Stomach (tissue), 9 donors: ENCODE results near the gene LARGE2. TPM values are rescaled to one million over a fixed set of nuclear protein-coding genes. Genes with fewer than 3 reads are reported as not detected.

Experiments used
- DNase-seq, 2 donors: peaks; one replicate each; pipeline versions ENCODE4 v3.0.0 to v3.0.0-alpha.2; 2013 to 2019
- H3K27ac ChIP-seq, 5 donors: fragments of 200-600 bp in 4 of 5; sonication (generic) in 4 of 5; one replicate each; pipeline ENCODE4 v1.5.1; 2013 to 2019; ENCODE audit warnings: mild to moderate bottlenecking in 1 of 5, moderate library complexity in 1 of 5
- H3K27me3 ChIP-seq, 3 donors: fragments of 200-600 bp; sonication (generic); one replicate each; pipeline ENCODE4 v1.5.1; 2017 to 2019; ENCODE audit warnings: mixed run types in 1 of 3
- H3K36me3 ChIP-seq, 4 donors: fragments of 200-600 bp; sonication (generic); 1 replicate in 3 of 4; 2 replicates in 1 of 4; pipeline ENCODE4 v1.5.1; 2016 to 2019
- H3K4me1 ChIP-seq, 4 donors: fragments of 200-600 bp; sonication (generic); one replicate each; pipeline ENCODE4 v1.5.1; 2016 to 2019
- H3K4me3 ChIP-seq, 4 donors: fragments of 200-600 bp; sonication (generic) in 3 of 4; one replicate each; pipeline ENCODE4 v1.5.1; 2016 to 2019; ENCODE audit warnings: mild to moderate bottlenecking in 1 of 4
- H3K9me3 ChIP-seq, 4 donors: fragments of 200-600 bp; sonication (generic); one replicate each; pipeline ENCODE4 v1.5.1; 2016 to 2019
- EP300 ChIP-seq: sonication (generic); formaldehyde crosslinking; IDR thresholded peaks from one replicate; pipeline ENCODE4 v1.6.1; 2017; ENCODE audit warnings: antibody characterized with exemption
- POLR2A ChIP-seq, 4 donors: fragments of 450-650 bp; IDR thresholded peaks; one replicate each; pipeline ENCODE4 v1.6.1; 2016; ENCODE audit warnings: antibody characterized with exemption in 4 of 4, control low read depth in 2 of 4, mild to moderate bottlenecking in 1 of 4, moderate library complexity in 1 of 4
- POLR2AphosphoS5 ChIP-seq, 3 donors: sonication (generic); formaldehyde crosslinking; IDR thresholded peaks; one replicate each; pipeline ENCODE4 v1.6.1; 2016; ENCODE audit warnings: antibody characterized with exemption in 3 of 3
- WGBS, 5 donors: extraction: QIAGEN DNeasy Blood & Tissue Kit in 3 of 5; methylation state at CpG; one replicate each; pipeline versions ENCODE4 v1.1.5 to v1.1.7; 2013 to 2018; 5-methylcytosine and 5-hydroxymethylcytosine counted together
- intact Hi-C: fragments of 100-400 bp; cut with DNase I; formaldehyde crosslinking; loops from one replicate; pipeline ENCODE4 v1.15.1; 2023; ENCODE audit warnings: low total_unique reads
- polyA plus RNA-seq, 3 donors: library from polyadenylated mRNA; stranded (reverse); fragments of 200-250 nt; gene quantifications; one replicate each; pipeline ENCODE4 v1.2.3, GENCODE V29; 2013
- total RNA-seq, 5 donors: library from RNA; depleted of rRNA; stranded (reverse); fragments of >200 nt; gene quantifications; one replicate each; pipeline versions ENCODE4 v1.1.0 to v1.2.3, GENCODE V29; 2014 to 2016
- TF ChIP-seq, protein P1 (sequence below), 7 experiments: fragments of 450-650 bp in 4 of 7; fragments of 200-600 bp in 3 of 7; sonication (generic) in 3 of 7; IDR thresholded peaks; one replicate each; pipeline ENCODE4 v1.5.1; 2016 to 2019; ENCODE audit warnings: antibody characterized with exemption in 7 of 7, control low read depth in 2 of 7, mild to moderate bottlenecking in 1 of 7
- donor health status: healthy with polysubstance abuse.
- donor health status: Bipolar disorder and iron deficiency.
- donor health status: healthy.

LARGE2 gene
- total and polyA plus RNA-seq, 8 donors: 4.2 to 45.1 (median 12.5) TPM; not detected in 2

DNA sequence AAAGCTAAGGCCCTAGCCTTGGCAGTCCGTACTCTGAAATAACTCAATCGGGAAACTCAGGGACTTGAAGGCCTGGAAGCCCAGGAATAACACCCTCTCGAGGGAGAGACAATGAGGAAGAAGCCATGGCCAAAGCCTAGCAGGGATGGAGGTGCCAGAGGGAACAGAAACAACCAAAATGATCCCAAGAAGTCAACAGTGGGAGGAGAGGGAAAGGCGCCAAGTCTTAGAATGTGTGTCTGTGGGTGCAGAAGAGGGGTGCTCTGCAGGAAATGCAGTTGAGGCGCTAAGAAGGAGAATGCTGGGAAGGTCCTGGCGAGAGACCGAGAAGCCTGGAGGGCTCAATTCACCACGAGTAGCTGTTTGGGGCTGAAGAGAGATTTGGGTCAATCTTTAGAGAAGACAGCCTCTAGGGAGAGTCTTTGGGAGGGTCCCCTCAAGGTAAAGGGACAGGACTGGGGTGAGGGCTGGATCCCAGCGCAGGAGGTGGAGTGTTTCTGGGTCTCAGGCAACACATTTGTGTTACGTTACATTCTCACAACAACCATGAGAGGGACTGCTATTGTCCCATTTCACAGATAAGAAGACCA lies 37.8 kb upstream of the LARGE2 start:
- Histone ChIP-seq H3K36me3 (peaks cover 28 to 40% (median 32%) of the 10 kb centered on the region in 4 donors), H3K27ac (no peak overlapping the region), H3K4me1 (peaks cover 8 to 37% (median 12%) of the 10 kb centered on the region in 4 donors), H3K27me3 (peaks cover 0 to 10% (median 0%) of the 10 kb centered on the region in 3 donors), H3K9me3 (no peaks in the 10 kb centered on the region), H3K4me3 (peak overlapping the region in 1 of 4 donors; percentile 61)
- intact Hi-C loops: no loop called here
- TF ChIP-seq, protein P1, sequence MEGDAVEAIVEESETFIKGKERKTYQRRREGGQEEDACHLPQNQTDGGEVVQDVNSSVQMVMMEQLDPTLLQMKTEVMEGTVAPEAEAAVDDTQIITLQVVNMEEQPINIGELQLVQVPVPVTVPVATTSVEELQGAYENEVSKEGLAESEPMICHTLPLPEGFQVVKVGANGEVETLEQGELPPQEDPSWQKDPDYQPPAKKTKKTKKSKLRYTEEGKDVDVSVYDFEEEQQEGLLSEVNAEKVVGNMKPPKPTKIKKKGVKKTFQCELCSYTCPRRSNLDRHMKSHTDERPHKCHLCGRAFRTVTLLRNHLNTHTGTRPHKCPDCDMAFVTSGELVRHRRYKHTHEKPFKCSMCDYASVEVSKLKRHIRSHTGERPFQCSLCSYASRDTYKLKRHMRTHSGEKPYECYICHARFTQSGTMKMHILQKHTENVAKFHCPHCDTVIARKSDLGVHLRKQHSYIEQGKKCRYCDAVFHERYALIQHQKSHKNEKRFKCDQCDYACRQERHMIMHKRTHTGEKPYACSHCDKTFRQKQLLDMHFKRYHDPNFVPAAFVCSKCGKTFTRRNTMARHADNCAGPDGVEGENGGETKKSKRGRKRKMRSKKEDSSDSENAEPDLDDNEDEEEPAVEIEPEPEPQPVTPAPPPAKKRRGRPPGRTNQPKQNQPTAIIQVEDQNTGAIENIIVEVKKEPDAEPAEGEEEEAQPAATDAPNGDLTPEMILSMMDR (IDR thresholded peaks at IDR 0.05): no peak
- no peak for TF ChIP-seq EP300
- TF ChIP-seq POLR2A (IDR thresholded peaks at IDR 0.05): no peak
- TF ChIP-seq POLR2AphosphoS5 (IDR thresholded peaks at IDR 0.05): no peak
- no peak for DNase-seq
- WGBS, 5 donors: 80 to 88% (median 88%) methylated on average over 10 of the region's 10 CpGs

DNA sequence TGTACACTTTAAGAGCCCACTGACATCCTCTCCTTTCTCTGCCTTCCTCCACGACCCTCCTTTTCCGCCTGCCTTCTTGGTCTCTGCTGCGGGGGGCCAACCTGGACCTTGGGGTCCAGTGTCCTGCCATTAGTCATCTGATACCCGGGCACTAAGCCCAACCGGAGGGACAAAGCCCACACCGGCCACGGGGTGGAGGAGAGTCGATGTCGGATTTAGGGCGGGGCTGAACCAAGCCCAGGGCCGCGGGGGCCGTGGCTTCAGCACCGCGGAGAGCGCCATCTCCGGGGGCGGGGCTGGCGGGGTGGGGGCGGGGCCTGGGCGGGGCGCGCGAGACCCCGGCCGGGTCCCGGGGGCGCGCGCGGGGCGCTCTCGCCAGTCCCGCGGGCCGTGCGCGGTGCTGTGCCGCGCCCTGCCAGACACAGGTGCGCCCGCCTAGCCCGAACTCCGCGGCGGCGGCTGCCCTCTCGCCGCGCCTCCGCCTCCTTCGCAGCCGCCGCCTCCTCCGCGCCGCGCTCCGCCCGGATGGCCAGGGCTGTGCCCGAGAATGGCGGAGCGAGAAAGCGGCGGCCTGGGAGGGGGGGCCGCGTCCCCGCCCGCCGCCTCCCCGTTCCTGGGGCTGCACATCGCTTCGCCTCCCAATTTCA lies 37.1 kb upstream of the LARGE2 start, which contains the start of gene MAPK8IP1:
MAPK8IP1 (plus strand) TSS at position 378 of the 647 bp plus-strand sequence; CDS start at position 548, 170 bp downstream.
- peaks cover 22 to 33% (median 25%) of the 10 kb centered on the region in 4 donors for H3K36me3 ChIP-seq
- H3K4me3 ChIP-seq: peak within 1 kb of the TSS; percentile 49 to 65 (median 60)
- DNase-seq: peak; percentile 62 to 84
- peaks cover 8 to 35% (median 12%) of the 10 kb centered on the region in 4 donors for H3K4me1 ChIP-seq
- no peaks in the 10 kb centered on the region for H3K9me3 ChIP-seq
- intact Hi-C loops: no loop called here
- H3K27me3 ChIP-seq: peaks cover 0 to 10% (median 0%) of the 10 kb centered on the region in 3 donors
- H3K27ac ChIP-seq: peak within 1 kb of the TSS in 1 of 5 donors; percentile 42
- TF ChIP-seq POLR2AphosphoS5 (IDR thresholded peaks at IDR 0.05) (peak in 1 of 3 donors; percentile 16), POLR2A (IDR thresholded peaks at IDR 0.05) (no peak), EP300 (no peak)
- 1 to 4% (median 2%) methylated on average over 23 to 73 of the region's 73 CpGs for WGBS, 5 donors

DNA sequence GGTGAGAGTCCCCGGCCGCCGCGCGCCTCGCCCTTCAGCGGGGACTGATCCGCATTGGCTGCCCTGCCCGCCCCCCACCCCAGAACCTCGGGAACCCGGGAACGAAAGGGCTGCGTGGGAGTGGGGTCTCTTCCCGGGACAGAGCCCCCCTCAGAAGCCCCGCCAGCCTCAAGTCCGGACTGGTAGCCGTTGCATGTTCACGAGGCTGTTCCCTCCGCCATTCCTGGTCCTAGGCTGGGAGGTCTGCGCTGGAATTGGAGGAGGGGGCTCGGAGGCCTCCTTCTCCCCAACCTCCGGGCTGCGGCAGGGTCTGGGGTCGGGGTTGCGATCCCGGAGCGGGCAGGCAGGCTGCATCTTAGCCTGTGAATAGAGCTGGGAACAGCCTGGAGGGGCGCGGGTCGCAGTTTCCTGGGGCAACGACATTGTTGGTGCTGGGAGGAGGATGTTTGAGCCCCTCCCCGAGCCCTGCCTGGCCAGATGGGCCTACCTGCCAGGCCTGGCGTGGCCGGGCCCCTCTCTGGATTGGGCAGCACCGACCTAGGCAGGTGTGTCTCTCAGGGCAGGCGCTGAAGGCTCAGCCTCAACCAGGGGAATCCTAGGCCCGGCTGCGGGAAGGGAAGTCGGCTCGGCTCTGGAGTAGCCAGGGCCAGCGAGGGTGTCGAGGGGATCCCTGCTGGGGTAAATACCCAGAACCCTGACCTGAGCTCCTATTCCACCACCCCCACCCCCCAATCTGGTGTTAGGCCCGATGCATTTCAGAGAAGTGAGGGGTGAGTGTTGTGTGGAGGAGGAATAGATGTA lies 36.3 kb upstream of the LARGE2 start:
- TF ChIP-seq POLR2AphosphoS5 (IDR thresholded peaks at IDR 0.05) (no peak), EP300 (no peak), POLR2A (IDR thresholded peaks at IDR 0.05) (no peak)
- TF ChIP-seq, protein P1 (IDR thresholded peaks at IDR 0.05): no peak
- H3K4me3 ChIP-seq: peak overlapping the region; percentile 49 to 65 (median 60)
- intact Hi-C loops: no loop called here
- H3K27me3 ChIP-seq: peaks cover 0 to 10% (median 0%) of the 10 kb centered on the region in 3 donors
- H3K36me3 ChIP-seq: peaks cover 14 to 26% (median 18%) of the 10 kb centered on the region in 4 donors
- H3K27ac ChIP-seq: peak overlapping the region in 1 of 5 donors; percentile 42
- 14 to 27% (median 18%) methylated on average over 13 to 43 of the region's 43 CpGs for WGBS, 5 donors
- peaks cover 8 to 28% (median 12%) of the 10 kb centered on the region in 4 donors for H3K4me1 ChIP-seq
- no peaks in the 10 kb centered on the region for H3K9me3 ChIP-seq
- peak in 1 of 2 donors; percentile 41 for DNase-seq

DNA sequence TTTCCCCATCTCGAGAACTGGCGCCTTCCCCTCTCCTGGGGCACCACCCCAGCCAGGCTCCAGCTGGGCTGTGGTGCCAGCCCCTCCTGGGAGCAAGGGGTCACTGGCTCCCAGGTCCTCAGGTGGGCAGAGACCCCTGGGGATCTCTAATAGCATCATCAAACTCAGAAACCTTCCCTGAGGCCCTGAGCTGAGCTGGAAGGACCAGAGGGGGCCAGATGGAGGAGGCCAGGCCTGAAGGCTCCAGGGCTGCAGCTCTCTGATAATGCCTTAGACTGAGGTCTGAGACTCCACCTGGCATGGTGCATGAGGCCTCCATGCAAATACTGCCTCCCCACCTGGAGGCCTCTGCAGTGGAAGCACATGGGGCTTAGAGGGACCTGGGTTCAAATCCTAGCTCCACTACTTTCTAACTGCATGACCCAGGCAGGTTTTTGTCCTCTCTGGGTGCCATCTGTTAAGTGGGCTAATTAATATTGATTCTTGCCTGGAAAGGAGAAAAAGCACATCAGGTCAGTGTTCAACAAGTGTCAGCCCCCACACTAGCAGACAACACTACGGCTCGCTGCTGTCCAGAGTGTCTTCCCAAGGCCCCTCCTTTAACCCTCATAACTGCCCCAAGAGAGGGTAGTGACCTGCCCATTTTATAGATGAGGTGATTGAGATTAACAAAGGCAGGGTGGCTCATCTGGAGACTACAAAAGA lies 35.5 kb upstream of the LARGE2 start:
- 85 to 95% (median 89%) methylated on average over 4 of the region's 4 CpGs for WGBS, 5 donors
- Histone ChIP-seq H3K27ac (no peak overlapping the region), H3K4me1 (peaks cover 5 to 21% (median 12%) of the 10 kb centered on the region in 4 donors), H3K9me3 (no peaks in the 10 kb centered on the region), H3K36me3 (peaks cover 6 to 17% (median 10%) of the 10 kb centered on the region in 4 donors), H3K4me3 (no peak overlapping the region), H3K27me3 (peaks cover 0 to 10% (median 0%) of the 10 kb centered on the region in 3 donors)
- intact Hi-C loops: no loop called here
- TF ChIP-seq EP300 (no peak), POLR2AphosphoS5 (IDR thresholded peaks at IDR 0.05) (no peak), POLR2A (IDR thresholded peaks at IDR 0.05) (no peak)
- TF ChIP-seq, protein P1 (IDR thresholded peaks at IDR 0.05): no peak
- no peak for DNase-seq
